Fibroblast of the aortic adventitia (primary cell): ENCODE data around the gene MTCH1. TPM values are rescaled to one million over a fixed set of nuclear protein-coding genes. Genes with fewer than 3 reads are reported as not detected.
A peak's percentile ranks its signal among the peaks of the same experiment; 100 is the strongest.

Experiments used
- DNase-seq: peaks from one replicate; pipeline ENCODE4 v3.0.0-alpha.2; 2010; ENCODE audit warnings: low read depth
- H3K4me3 ChIP-seq: 2 replicates; pipeline ENCODE4 v1.5.1; 2011; ENCODE audit warnings: low read depth, mild to moderate bottlenecking, control low read depth, low read length, moderate library complexity
- total RNA-seq: library from RNA; depleted of rRNA; stranded (reverse); fragments of >200 nt; gene quantifications from 2 replicates; pipeline ENCODE4 v1.2.3, GENCODE V29; 2012; ENCODE audit warnings: low replicate concordance
- TF ChIP-seq, protein P1 (sequence below): IDR thresholded peaks from 2 replicates; pipeline ENCODE4 v1.5.1; 2011; ENCODE audit warnings: mild to moderate bottlenecking, low read length, control low read depth, inconsistent platforms; ENCODE audit not compliant: insufficient read depth

MTCH1 gene, protein sequence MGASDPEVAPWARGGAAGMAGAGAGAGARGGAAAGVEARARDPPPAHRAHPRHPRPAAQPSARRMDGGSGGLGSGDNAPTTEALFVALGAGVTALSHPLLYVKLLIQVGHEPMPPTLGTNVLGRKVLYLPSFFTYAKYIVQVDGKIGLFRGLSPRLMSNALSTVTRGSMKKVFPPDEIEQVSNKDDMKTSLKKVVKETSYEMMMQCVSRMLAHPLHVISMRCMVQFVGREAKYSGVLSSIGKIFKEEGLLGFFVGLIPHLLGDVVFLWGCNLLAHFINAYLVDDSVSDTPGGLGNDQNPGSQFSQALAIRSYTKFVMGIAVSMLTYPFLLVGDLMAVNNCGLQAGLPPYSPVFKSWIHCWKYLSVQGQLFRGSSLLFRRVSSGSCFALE
- total RNA-seq: 160 and 201 TPM in 2 replicates

DNA sequence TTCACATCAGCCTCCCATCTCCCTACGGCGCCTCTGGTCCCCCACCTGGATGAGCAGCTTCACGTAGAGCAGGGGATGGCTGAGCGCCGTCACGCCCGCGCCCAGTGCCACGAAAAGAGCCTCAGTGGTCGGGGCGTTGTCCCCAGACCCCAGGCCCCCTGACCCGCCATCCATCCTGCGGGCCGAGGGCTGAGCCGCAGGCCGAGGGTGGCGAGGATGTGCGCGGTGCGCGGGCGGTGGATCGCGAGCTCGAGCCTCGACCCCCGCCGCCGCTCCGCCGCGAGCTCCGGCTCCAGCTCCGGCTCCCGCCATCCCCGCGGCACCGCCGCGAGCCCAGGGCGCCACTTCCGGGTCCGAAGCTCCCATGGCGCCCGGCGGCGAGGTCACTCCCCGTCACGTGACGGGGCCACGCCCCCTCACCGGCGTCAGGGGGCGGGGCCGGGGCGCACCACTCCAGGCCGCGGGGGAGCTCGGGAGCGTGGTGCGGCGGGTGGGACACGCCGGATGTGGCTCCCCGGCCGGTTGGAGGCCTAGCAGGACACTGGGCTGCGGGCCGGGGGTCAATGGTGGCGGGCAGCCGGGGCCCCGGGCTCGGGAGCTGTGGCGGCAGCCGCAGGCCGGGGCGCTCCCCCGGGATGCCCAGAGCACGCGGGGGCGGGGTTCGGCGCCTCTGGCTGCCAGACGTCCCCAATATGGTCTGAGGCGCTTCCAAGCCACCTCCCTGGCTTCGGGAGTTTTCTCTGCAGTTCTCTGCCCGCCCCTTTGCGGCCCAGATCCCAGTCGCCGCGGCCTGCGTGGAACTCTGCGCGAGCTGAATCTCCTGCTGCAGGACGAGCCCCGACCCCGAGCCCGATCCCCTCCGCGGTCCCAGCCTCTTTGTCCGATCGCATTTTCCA is at the start of gene MTCH1:
Gene MTCH1, minus strand, starts transcription at position 389 of the 896 bp plus-strand sequence. Its CDS starts 23 bp downstream, at position 366.
- peak within 1 kb of the TSS; percentile 99 for H3K4me3 ChIP-seq
- TF ChIP-seq, protein P1, sequence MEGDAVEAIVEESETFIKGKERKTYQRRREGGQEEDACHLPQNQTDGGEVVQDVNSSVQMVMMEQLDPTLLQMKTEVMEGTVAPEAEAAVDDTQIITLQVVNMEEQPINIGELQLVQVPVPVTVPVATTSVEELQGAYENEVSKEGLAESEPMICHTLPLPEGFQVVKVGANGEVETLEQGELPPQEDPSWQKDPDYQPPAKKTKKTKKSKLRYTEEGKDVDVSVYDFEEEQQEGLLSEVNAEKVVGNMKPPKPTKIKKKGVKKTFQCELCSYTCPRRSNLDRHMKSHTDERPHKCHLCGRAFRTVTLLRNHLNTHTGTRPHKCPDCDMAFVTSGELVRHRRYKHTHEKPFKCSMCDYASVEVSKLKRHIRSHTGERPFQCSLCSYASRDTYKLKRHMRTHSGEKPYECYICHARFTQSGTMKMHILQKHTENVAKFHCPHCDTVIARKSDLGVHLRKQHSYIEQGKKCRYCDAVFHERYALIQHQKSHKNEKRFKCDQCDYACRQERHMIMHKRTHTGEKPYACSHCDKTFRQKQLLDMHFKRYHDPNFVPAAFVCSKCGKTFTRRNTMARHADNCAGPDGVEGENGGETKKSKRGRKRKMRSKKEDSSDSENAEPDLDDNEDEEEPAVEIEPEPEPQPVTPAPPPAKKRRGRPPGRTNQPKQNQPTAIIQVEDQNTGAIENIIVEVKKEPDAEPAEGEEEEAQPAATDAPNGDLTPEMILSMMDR: no peak

DNA sequence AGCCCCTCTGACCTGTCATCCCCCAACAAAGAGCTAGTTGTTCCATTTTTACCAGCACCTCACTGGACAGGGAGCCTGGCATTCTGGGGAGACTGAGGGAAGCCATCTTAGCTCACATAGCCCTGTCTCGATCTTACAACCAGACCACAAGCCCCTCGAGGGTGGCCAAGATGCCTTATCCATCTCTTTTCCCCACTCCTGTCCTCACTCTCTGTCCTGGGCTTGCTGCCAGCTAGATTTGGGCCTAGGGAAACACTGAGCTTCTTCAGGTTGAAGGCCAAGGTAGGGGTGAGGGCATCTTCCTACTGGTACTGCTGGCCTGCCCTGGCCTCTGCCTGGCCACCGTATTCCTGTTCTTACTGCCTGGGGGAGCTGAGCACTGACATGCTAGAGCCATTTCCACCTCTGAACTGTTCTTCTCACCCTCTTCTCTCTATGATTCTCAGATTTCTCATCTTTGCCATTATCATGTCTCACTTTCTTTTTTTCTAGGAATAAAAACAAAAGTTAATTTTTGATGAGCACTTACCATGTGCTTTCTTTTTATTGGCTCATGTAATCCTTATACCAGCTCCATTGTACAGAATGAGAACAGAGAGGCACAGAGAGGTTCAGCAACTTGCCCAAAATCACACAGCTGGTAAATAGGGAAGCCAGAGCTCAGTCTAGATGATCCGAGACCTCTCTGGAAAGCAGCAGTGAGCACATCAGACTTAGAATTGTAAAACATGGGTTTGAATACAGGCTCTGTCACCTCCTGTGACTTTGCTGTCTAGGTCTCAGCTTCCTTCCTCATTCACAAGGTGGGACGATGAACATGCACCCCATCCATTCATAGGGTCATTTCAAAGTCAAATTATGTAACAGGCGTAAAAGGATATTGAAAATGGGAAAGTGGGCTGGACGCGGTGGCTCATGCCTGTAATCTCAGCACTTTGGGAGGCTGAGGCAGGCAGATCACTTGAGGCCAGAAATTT is 48.1 kb upstream of the MTCH1 start:
- DNase-seq: no peak
- H3K4me3 ChIP-seq: no peak overlapping the region
- TF ChIP-seq, protein P1: no peak

More for the DNA sequence above, at the start of gene MTCH1:
- DNase-seq: peak; percentile 91

DNA sequence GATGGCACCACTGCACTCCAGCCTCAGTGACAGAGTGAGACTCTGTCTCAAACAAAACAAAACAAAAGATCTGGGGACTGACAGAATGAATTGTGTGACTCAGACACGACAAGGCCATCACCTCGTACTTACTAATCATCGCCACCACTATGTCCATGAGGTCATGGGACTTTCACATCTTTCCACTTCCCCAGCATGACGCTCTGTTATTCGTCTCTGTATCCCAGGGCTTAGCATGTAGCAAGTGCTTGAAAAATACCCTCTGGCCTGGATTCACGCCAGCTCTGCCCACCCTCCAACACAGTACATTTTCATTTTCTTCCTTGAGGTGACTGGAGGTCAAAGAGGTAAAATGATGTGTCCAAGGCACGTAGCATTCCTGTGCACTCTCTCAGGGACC is 47.3 kb upstream of the MTCH1 start:
- TF ChIP-seq, protein P1: no peak
- DNase-seq: no peak
- no peak overlapping the region for H3K4me3 ChIP-seq

DNA sequence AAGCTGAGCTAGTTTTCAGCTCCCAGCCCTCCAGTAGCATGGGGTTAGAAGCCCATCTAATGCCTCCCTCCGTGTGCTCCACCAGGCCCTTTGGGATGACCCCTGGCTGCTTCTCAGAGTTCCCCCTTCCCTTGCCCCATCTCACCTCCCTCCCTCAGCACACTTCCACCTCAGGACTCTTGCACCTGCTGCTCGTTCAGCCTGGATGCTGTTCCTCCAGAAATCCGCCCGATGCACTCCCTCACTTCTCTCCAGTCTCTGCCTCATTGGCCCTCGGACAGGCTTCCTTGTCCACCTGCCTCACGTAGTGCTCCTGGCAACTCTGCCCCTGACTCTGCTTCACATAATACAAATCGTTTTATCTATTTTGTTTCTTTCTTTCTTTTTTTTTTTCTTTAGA is 46.2 kb upstream of the MTCH1 start:
- no peak overlapping the region for H3K4me3 ChIP-seq
- DNase-seq: no peak
- TF ChIP-seq, protein P1: no peak

DNA sequence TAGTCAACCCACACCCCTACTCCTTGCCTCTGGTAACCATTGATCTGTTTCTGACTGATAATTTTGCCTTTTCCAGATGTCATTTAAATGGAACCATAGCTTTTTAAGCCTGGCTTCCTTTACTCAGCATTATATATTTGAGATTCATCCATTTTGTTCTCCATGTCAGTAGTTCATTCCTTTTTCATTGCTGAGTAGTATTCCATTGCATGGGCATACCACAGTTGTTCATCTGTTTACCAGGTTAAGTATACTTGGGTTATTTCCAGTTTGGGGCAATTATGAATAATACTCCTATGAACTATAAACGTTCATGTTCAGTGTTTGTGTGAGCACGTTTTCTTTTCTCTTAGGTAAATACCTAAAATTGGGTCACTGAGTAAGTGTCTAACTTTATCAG is 44.6 kb upstream of the MTCH1 start:
- no peak for DNase-seq
- TF ChIP-seq, protein P1: no peak
- H3K4me3 ChIP-seq: no peak overlapping the region
